Loucy (cell line): ENCODE measurements around the gene AARS1.

Experiments
- CTCF ChIP-seq: fragments of 200-600 bp; sonication (generic); conservative IDR thresholded peaks from 2 replicates; pipeline ENCODE4 v1.5.1; 2014; ENCODE audit warnings: mild to moderate bottlenecking, antibody characterized with exemption, low read length
- EZH2phosphoT487 ChIP-seq: fragments of 200-600 bp; IDR thresholded peaks from 2 replicates; pipeline ENCODE4 v1.6.1; 2018; ENCODE audit warnings: antibody characterized with exemption, mild to moderate bottlenecking, moderate library complexity, borderline replicate concordance

DNA sequence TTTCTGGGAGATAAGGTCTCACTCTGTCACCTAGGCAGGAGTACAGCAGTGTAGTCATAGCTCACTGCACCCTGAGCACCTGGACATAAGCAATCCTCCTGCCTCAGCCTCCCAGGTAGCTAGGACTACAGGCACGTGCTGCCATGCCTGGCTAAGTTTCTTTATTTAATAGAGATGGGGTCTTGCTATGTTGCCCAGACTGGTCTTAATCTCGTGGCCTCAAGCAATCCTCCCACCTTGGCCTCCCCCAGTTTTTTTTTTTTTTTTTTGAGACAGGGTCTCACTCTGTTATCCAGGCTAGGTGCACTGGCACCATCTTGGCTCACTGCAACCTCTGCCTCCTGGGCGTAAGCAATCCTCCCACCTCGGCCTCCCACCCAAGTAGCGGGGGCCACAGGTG lies 30.8 kb upstream of the AARS1 start:
- no peak for TF ChIP-seq CTCF
- no peak for TF ChIP-seq EZH2phosphoT487
